Nephron (organoid): ENCODE data around the gene BRMS1.
"Not testable (repeated sequence)": the region's sequence is repeated elsewhere in the genome, so short reads cannot be mapped to it uniquely, and the experiment has no call there.

Source experiments
- H3K27ac Mint-ChIP-seq, 3 experiments: 2 replicates each; pipeline ENCODE4 v1.8.0; 2020; ENCODE audit warnings: mixed read lengths in 3 of 3, mild to moderate bottlenecking in 2 of 3, moderate library complexity in 1 of 3
- H3K27me3 Mint-ChIP-seq: 2 replicates; pipeline ENCODE4 v1.8.0; 2021; ENCODE audit warnings: low read depth, mild to moderate bottlenecking, moderate library complexity, mixed read lengths
- H3K36me3 Mint-ChIP-seq: 2 replicates; pipeline ENCODE4 v1.8.0; 2020; ENCODE audit warnings: low read depth, mixed read lengths
- H3K4me1 Mint-ChIP-seq: 2 replicates; pipeline ENCODE4 v1.8.0; 2020; ENCODE audit warnings: mixed read lengths
- H3K4me3 Mint-ChIP-seq, 3 experiments: 2 replicates each; pipeline ENCODE4 v1.8.0; 2020; ENCODE audit warnings: mild to moderate bottlenecking in 3 of 3, mixed read lengths in 3 of 3, moderate library complexity in 2 of 3
- H3K9me3 Mint-ChIP-seq: 2 replicates; pipeline ENCODE4 v1.8.0; 2020; ENCODE audit warnings: mixed read lengths
- TF ChIP-seq, protein P1 (sequence below), 3 experiments: fragments of 200-600 bp; sonication (generic); IDR thresholded peaks; one replicate each; pipeline ENCODE4 v1.5.0; 2021; ENCODE audit warnings: antibody characterized with exemption in 3 of 3; ENCODE audit not compliant: unreplicated experiment in 3 of 3

The BRMS1 gene

GRCh38 chr11:66323684-66324083, 21.2 kb downstream of the BRMS1 start:
- Mint-ChIP-seq H3K27me3 (peaks cover 3% of the 10 kb centered on the region), H3K36me3 (no peaks in the 10 kb centered on the region), H3K9me3 (peaks cover 6% of the 10 kb centered on the region), H3K27ac (peak overlapping the region; percentile 76 to 93 (median 90)), H3K4me3 (no peak overlapping the region), H3K4me1 (peaks cover 63% of the 10 kb centered on the region)
- TF ChIP-seq, protein P1, sequence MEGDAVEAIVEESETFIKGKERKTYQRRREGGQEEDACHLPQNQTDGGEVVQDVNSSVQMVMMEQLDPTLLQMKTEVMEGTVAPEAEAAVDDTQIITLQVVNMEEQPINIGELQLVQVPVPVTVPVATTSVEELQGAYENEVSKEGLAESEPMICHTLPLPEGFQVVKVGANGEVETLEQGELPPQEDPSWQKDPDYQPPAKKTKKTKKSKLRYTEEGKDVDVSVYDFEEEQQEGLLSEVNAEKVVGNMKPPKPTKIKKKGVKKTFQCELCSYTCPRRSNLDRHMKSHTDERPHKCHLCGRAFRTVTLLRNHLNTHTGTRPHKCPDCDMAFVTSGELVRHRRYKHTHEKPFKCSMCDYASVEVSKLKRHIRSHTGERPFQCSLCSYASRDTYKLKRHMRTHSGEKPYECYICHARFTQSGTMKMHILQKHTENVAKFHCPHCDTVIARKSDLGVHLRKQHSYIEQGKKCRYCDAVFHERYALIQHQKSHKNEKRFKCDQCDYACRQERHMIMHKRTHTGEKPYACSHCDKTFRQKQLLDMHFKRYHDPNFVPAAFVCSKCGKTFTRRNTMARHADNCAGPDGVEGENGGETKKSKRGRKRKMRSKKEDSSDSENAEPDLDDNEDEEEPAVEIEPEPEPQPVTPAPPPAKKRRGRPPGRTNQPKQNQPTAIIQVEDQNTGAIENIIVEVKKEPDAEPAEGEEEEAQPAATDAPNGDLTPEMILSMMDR (IDR thresholded peaks at IDR 0.05; ENCODE audit: unreplicated experiment in 3 of 3): no peak

DNA sequence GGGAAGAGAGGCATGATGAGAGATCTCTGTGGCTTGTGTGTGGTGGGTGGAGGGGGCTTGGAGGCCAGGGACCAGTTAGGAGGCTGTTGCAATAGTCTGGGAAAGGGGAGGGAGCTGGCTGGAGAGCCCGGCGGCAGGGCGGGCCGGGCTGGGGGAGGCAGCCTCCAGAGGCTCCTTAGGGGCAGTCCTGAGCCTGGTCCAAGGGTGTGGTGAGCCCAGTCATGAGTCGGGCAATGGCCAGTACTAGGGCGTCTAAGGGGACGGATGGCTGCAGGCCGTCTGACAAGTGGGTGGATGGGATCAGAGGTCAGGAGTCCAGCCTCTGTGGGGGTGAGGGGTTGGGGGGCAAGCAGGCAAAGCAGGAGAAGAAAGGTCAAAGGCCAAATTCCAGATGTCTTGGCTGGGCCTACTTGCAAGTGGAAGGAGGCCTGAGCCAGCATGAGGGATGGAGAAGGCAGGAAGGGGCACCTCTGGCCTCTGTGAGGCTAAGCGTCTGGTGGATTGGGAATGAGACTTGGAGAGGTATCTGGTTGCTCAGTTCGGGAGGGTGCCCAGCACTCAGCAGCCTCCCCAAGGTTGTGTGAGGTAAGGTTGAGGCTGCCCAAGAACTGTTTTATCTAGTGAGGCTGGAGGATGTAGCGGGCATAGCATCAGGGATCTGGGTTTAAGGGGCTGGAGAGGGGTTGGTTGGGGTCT, 22.0 kb downstream of the BRMS1 start:
- peak overlapping the region in 1 of 3 experiments; percentile 57 for H3K4me3 Mint-ChIP-seq
- no peaks in the 10 kb centered on the region for H3K36me3 Mint-ChIP-seq
- peak overlapping the region; percentile 76 to 93 (median 90) for H3K27ac Mint-ChIP-seq
- H3K4me1 Mint-ChIP-seq: peaks cover 64% of the 10 kb centered on the region
- peaks cover 8% of the 10 kb centered on the region for H3K9me3 Mint-ChIP-seq
- peaks cover 3% of the 10 kb centered on the region for H3K27me3 Mint-ChIP-seq
- TF ChIP-seq, protein P1 (IDR thresholded peaks at IDR 0.05; ENCODE audit: unreplicated experiment in 3 of 3): no peak

GRCh38 chr11:66321606-66322005, 23.3 kb downstream of the BRMS1 start:
- peaks cover 65% of the 10 kb centered on the region for H3K4me1 Mint-ChIP-seq
- TF ChIP-seq, protein P1 (IDR thresholded peaks at IDR 0.05; ENCODE audit: unreplicated experiment in 3 of 3): no peak
- no peak overlapping the region for H3K4me3 Mint-ChIP-seq
- H3K27me3 Mint-ChIP-seq: peaks cover 7% of the 10 kb centered on the region
- H3K27ac Mint-ChIP-seq: peak overlapping the region in 1 of 3 experiments; percentile 76
- no peaks in the 10 kb centered on the region for H3K36me3 Mint-ChIP-seq
- H3K9me3 Mint-ChIP-seq: peaks cover 8% of the 10 kb centered on the region

DNA sequence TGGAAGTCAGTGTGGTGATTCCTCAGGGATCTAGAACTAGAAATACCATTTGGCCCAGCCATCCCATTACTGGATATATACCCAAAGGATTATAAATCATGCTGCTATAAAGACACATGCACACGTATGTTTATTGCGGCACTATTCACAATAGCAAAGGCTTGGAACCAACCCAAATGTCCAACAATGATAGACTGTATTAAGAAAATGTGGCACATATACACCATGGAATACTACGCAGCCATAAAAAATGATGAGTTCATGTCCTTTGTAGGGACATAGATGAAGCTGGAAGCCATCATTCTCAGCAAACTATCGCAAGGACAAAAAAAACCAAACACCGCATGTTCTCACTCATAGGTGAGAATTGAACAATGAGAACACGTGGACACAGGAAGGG, 24.2 kb downstream of the BRMS1 start:
- not testable (repeated sequence) for H3K4me3 Mint-ChIP-seq, H3K9me3 Mint-ChIP-seq, H3K36me3 Mint-ChIP-seq, H3K27me3 Mint-ChIP-seq, H3K27ac Mint-ChIP-seq
- peaks cover 63% of the 10 kb centered on the region for H3K4me1 Mint-ChIP-seq

DNA sequence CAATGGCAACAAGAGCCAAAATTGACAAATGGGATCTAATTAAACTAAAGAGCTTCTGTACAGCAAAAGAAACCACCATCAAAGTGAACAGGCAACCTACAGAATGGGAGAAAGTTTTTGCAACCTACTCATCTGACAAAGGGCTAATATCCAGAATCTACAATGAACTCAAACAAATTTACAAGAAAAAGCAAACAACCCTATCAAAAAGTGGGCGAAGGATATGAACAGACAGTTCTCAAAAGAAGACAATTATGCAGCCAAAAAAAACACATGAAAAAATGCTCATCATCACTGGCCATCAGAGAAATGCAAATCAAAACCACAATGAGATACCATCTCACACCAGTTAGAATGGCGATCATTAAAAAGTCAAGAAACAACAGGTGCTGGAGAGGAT, 24.6 kb downstream of the BRMS1 start:
- not testable (repeated sequence) for H3K27me3 Mint-ChIP-seq, H3K9me3 Mint-ChIP-seq, H3K4me3 Mint-ChIP-seq, H3K36me3 Mint-ChIP-seq
- peak overlapping the region; percentile 86 to 100 (median 99) for H3K27ac Mint-ChIP-seq
- peaks cover 65% of the 10 kb centered on the region for H3K4me1 Mint-ChIP-seq

- H3K27me3 Mint-ChIP-seq: peaks cover 11% of the 10 kb centered on the region
- peak overlapping the region; percentile 44 to 63 (median 47) for H3K4me3 Mint-ChIP-seq
- H3K9me3 Mint-ChIP-seq: peaks cover 8% of the 10 kb centered on the region
- H3K27ac Mint-ChIP-seq: peak overlapping the region; percentile 99 to 100 (median 100)
- peaks cover 58% of the 10 kb centered on the region for H3K4me1 Mint-ChIP-seq
- H3K36me3 Mint-ChIP-seq: peaks cover 4% of the 10 kb centered on the region
- TF ChIP-seq, protein P1 (IDR thresholded peaks at IDR 0.05; ENCODE audit: unreplicated experiment in 3 of 3): no peak
Measured at GRCh38 chr11:66318600-66318970, 26.3 kb downstream of the BRMS1 start.
